KG1 (cell line): ENCODE data around the gene SCFD2.
"Not testable (repeated sequence)": the region's sequence is repeated elsewhere in the genome, so short reads cannot be mapped to it uniquely, and the experiment has no call there.

ENCODE experiments used
- DNase-seq: peaks from one replicate; lab custom pipeline; 2025; lab: John Stamatoyannopoulos, UW

Gene SCFD2

GRCh38 chr4:53101191-53101581 is 264.7 kb downstream of the SCFD2 start:
- DNase-seq: no peak

- DNase-seq: no peak
Observed at GRCh38 chr4:53100501-53101190, 265.2 kb downstream of the SCFD2 start.

- DNase-seq: no peak
Observed at GRCh38 chr4:53098681-53099121, 267.2 kb downstream of the SCFD2 start.

- DNase-seq: no peak
Observed at GRCh38 chr4:53094040-53094439, 271.8 kb downstream of the SCFD2 start.

GRCh38 chr4:53089936-53090729 is 275.7 kb downstream of the SCFD2 start:
- DNase-seq: no peak

GRCh38 chr4:53088152-53088551 is 277.7 kb downstream of the SCFD2 start:
- DNase-seq: no peak

- no peak for DNase-seq
Observed at GRCh38 chr4:53076374-53076958, 289.4 kb downstream of the SCFD2 start.

- DNase-seq: no peak
Observed at GRCh38 chr4:53075162-53075785, 290.6 kb downstream of the SCFD2 start.

- DNase-seq: no peak
Observed at GRCh38 chr4:53068755-53069330, 297.0 kb downstream of the SCFD2 start.

GRCh38 chr4:53067125-53067802 is 298.6 kb downstream of the SCFD2 start:
- DNase-seq: no peak

GRCh38 chr4:53066155-53066554 is 299.7 kb downstream of the SCFD2 start:
- no peak for DNase-seq

- DNase-seq: no peak
Observed at GRCh38 chr4:53064609-53065008, 301.3 kb downstream of the SCFD2 start.

GRCh38 chr4:53061091-53061850 is 304.6 kb downstream of the SCFD2 start:
- no peak for DNase-seq

- no peak for DNase-seq
Observed at GRCh38 chr4:53060278-53060677, 305.6 kb downstream of the SCFD2 start.

GRCh38 chr4:53059871-53060270 is 306.0 kb downstream of the SCFD2 start:
- no peak for DNase-seq

- DNase-seq: no peak
Observed at GRCh38 chr4:53059256-53059655, 306.6 kb downstream of the SCFD2 start.

- no peak for DNase-seq
Observed at GRCh38 chr4:53057679-53058078, 308.2 kb downstream of the SCFD2 start.

- not testable (repeated sequence) for DNase-seq
Observed at GRCh38 chr4:53057108-53057507, 308.8 kb downstream of the SCFD2 start.

GRCh38 chr4:53055716-53056403 is 310.0 kb downstream of the SCFD2 start:
- no peak for DNase-seq

- DNase-seq: no peak
Observed at GRCh38 chr4:53055274-53055673, 310.6 kb downstream of the SCFD2 start.
